Ovary (tissue), 3 donors: ENCODE results near the gene DISC1.

Source experiments
- EP300 ChIP-seq: sonication (generic); formaldehyde crosslinking; IDR thresholded peaks from one replicate; pipeline ENCODE4 v1.6.1; 2017; ENCODE audit warnings: antibody characterized with exemption
- POLR2A ChIP-seq: fragments of 450-650 bp; IDR thresholded peaks from one replicate; pipeline ENCODE4 v1.6.1; 2017; ENCODE audit warnings: antibody characterized with exemption, mild to moderate bottlenecking, moderate library complexity
- TF ChIP-seq, protein P1 (sequence below), 3 donors: fragments of 450-650 bp in 2 of 3; fragments of 200-600 bp in 1 of 3; IDR thresholded peaks; one replicate each; pipeline versions ENCODE4 v1.5.1 to v1.8.0; 2016 to 2022; ENCODE audit warnings: antibody characterized with exemption in 3 of 3, mild to moderate bottlenecking in 1 of 3
- donor health status: DM: no; HTN: no; CAD: no.

DNA sequence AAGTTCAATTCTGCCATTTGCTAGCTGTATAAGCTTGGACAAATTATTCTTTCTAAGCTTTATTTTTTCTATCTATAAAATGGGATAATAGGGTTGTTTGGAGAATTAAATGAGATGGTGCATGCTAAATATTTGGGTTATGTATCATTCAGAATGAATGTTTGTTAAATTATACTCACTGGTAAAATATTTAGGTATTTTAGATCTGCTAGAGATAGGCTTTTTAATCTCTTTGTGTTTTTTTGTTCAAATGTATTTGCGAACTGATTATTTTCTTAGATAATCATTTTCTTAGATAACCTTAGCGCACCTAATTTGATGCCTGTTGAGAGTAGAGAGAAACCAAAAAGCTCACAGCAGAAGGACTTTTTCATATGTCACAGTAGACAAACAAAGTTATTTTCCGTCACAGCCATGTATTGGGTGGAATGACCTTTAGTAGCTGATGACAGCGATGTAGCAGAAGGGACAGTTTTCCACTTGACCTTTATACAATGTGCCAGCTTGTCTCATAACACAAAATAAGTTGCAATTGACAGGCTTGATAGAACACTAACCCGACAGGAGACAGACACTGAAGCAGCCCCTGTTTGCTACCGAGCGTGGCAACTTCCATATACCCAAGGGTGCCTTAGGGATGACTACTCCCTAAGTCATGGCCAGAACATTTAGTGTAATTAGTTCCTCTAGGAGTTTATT, 93.0 kb downstream of the DISC1 start:
- no peak for TF ChIP-seq EP300
- TF ChIP-seq, protein P1, sequence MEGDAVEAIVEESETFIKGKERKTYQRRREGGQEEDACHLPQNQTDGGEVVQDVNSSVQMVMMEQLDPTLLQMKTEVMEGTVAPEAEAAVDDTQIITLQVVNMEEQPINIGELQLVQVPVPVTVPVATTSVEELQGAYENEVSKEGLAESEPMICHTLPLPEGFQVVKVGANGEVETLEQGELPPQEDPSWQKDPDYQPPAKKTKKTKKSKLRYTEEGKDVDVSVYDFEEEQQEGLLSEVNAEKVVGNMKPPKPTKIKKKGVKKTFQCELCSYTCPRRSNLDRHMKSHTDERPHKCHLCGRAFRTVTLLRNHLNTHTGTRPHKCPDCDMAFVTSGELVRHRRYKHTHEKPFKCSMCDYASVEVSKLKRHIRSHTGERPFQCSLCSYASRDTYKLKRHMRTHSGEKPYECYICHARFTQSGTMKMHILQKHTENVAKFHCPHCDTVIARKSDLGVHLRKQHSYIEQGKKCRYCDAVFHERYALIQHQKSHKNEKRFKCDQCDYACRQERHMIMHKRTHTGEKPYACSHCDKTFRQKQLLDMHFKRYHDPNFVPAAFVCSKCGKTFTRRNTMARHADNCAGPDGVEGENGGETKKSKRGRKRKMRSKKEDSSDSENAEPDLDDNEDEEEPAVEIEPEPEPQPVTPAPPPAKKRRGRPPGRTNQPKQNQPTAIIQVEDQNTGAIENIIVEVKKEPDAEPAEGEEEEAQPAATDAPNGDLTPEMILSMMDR (IDR thresholded peaks at IDR 0.05) = no peak
- TF ChIP-seq POLR2A = no peak
